ENCODE measurements around the gene STAC.
"Not testable (repeated sequence)": the region's sequence is repeated elsewhere in the genome, so short reads cannot be mapped to it uniquely, and the experiment has no call there.

STAC gene

DNA sequence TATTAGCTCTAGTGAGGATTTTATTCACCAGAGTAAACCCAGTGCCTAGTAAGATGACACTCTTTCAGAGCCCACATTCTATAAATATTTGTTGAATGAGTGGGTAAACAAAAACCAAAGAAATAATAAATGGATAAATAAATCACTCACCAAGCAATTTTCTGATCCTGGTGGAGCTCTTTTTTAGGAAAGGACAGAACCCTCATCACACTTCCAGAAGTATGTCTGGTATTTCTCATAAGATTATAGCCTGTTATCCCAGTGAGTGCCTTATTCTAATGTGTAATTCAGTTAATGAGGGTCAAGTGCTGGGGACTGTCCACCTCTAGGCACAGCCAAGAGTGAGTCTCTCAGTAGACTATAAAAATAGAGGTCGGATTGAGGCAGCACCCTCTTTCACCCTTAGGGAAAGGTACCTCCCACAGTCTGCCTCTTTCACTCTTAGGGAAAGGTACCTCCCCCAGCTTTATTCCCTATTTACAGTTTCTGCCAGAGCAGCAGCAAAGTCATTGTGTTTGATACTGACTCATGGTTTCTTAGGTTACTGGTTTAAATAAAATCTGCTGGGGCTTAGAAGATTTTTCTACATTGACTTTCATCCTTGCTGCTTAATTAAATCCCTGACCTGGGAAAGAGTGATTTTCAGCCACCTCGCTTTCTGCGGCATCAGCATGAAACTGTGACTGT, 145.0 kb downstream of the STAC start:
- no peak for DNase-seq

DNA sequence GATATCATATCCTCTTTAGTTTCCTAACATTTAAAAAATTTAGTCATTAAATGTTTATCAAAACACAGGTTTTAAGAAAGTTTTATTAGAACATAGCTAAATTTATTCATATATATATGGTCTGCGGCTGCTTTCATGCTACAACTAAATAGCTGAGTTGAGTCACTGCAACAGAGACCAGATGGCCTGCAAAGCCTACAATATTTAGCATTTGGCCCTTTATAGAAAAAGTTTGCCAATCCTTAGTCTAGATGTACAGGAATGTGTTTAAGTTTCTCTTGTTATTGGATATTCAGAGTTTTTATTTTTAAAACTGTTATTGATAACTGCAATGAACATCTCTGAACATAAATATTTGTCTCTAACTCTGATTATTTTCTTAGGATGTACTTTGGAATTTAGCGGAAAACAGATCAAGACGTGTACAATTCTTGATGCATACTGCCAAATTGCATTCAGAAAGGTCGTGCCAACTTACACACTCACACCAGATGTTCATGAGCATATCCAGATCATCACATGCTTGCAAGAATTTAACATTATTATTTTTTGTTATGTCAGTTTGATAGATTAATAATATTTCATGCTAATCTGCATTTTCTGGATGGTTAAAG, 157.9 kb downstream of the STAC start:
- DNase-seq, result no peak

DNA sequence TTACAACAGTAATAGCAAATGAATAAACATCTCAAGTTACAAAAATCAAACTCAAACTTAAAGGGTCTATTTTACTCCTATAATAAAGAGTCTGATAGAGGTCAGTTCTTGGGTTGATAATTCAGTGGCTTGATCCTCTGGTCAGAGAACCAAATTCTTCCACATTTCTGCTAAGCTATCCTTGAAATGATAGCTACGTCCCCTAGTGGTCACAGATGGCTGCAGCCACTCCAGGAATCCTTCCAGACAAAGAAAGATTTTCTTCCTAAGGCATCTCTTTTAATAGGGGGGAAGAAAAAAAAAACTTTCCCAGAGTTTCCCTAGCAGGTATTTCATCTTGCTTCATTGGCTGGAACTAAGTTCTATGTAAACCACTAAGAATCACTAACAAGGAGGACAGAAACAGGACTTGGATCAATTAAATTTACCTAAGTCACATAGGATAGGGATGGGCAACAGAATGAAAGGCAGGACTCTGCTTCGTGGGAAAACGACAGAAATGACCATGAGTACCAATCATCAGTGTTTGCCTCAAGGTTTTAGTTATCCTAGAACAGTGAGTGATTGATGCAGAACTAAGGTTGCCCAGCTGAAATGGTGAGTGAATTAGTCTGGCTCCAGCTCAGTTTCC, 160.7 kb downstream of the STAC start:
- no peak for DNase-seq

DNA sequence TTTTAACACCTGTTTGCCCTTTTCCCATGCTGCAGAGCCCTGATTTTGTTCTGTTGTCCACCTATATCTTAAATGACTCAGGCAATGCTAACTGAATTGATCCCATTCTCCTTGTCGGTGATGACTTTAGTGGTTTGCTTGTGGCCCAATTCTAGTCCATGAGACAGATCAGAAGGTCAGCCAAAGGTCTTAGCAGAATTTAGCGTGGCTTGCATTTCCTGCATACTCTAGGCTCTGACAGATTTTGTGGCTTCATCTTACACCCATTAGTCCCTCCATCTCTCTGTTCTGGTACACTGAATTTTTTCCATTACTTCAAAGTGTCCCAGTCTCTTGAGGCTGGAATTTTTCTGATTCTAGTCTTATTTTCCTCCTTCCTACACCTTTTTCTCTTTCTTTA, 161.9 kb downstream of the STAC start:
- no peak for DNase-seq

DNA sequence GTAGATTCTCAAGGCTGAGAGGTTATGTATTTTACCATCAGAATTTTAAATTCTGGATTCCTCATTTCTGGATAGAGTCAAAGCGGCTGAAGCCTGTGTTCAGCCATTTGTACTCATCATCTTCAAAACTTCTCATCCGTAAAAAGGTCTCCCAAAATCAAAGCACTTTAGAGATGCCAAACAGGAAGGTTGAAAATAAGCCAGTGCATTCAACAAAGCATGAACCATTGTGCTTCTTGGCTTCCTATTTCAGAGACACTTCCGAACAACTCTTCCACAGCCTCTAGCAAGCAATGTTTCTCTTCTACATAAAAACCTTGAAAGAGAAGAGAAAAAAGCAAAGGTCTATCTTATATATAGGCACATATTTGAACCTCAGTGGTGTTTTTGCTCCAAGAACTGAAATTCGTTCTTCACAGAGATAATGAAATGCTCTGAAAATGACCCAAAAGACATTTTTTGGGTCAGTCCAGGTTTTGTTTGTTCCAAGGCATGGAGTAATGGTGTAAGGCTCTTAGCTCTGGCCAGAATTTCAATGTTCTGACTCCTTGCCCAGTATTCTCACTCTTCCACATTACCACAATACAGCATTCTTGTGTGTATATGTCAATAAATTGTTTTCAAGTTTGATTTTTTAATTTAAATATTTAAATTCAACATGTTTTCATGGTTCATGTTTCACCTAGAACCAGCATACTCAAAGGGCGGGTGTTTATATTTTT, 163.1 kb downstream of the STAC start:
- no peak for DNase-seq

DNA sequence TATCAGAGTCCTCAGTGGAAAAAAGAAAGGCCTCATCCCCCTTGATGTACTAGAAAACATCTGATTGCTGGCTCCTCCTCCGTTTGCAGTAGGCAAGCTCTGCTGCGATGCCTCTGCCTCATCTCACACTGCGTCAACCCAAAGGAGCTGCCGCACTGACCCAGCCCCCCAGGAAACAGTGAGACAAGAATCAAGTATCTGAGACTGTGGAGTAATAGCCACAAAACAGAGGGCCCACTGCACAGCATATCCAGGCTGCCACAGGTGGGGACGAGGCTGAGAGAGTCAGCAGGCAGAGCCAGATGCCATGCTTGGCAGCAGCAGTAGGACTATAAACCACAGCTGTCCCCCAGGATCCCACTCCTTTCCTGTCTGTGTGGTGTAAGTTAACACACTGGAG, 165.9 kb downstream of the STAC start:
- no peak for DNase-seq

DNA sequence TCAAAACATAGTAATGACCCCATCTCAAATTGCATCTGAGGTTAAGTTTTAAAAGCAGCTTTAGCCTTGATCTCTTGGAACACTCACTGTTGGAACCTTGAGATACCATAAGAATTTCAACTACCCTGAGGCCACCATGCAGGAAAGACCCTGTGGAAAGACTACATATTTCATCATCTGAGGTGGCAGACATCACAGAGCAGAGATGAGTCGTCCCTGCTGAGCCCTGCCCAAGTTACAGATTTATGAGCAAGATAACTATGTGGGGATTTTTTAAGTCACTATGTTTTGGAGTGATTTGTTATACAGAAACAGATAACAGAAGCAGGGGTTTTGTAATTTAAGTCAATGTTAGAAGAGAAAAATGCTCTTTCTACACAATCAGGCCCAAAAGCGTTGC, 168.4 kb downstream of the STAC start:
- no peak for DNase-seq

DNA sequence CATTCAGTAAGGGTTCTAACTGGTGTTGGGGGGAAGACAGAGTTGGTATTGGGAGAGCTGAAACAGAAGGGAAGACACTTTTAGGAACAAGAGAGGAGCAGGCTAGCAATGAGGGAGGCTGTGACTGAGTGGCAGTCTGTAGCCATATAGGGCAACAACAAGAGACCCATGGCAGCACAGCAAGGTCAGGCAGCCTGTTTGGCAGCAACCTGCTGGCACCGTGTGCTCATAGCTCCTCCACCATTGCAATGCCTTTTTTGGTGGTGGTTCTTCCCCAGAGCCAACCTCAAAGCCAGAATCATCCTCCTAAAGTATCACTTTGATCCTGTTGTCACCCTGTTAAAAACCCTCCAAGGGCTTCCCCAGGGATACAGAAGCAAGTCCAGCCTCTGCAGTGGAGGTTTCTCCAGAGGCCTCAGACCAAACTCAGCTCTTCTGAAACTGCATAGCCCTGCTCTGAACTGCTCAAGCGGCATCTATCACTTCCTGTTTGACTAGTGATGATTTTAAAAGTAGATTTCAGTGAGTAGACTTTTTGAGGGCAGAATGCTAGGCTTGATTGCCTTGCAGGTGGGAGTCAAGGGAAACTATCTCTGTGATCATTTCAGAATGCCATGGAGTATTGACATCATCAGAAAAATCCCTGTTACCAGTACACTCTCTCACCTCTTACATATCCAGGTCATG, 176.9 kb downstream of the STAC start:
- DNase-seq, result no peak

DNA sequence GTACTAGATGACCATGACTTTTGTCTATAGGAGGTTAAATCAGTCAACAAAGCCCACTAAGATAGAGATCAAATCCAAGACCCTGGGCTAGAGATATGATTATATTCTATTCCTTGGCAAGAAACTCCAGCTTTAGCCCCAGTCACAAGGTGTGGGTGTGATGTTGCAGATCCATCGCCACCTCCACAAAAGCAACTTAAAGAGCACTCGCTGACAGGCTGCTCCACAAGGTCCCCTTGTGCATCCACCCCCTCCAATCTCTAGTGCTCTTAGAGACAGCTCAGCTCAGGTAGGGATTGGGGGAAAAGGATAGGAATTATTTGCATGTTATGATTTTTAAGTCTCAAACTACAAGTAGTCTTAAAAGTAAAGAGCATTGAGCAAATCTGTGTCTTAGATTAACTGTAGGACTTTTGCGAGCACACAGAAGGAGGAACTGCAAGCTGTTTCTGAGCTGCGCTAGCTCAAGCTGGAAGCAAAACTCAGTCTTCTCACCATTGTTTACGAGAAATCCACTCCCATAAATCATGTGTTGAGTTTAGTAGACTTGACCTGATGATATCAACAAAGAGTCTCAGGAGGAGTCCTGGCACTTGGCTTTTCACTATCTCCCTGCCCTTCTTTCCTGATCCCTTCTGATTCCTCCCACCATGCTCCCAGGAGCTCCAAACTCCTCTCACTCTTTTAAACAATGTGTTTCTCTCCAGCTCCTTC, 177.6 kb downstream of the STAC start:
- DNase-seq, result no peak

DNA sequence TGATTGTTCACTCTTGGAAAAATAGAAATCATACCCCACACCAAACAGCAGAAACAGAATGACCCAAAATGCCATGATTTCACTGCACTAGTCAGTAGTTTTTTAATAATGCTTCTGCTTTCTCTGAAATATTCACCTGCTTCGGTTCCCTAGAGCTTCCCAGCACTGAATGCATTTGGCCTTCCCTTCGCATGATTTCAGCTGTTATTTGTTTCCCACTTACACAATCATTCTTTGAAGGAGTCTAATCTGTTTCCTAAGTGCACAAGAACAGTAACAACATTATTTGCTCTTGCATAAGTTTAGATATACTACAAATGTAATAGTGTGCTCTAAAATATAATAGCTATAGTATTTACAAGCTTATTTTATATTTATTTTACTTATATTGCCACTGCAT, 178.7 kb downstream of the STAC start:
- no peak for DNase-seq

DNA sequence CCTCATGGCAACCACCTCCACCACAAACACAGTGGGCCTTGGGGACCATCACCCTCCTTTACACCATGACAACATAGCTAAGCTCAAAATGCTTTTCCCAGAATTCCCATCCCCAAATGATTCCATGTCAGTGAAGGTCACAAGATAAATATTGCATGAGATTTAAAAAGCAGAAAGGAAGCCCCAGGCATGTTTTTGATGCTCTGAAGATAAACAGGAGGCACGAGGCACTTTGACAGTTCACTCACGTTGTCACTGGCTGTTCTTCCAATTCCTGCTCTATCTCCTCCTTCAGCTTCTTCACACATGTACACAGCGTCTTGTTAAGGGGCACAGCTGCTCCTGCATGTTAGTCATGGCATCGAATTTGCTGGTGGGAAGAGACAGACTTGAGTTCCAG, 180.4 kb downstream of the STAC start:
- no peak for DNase-seq

DNA sequence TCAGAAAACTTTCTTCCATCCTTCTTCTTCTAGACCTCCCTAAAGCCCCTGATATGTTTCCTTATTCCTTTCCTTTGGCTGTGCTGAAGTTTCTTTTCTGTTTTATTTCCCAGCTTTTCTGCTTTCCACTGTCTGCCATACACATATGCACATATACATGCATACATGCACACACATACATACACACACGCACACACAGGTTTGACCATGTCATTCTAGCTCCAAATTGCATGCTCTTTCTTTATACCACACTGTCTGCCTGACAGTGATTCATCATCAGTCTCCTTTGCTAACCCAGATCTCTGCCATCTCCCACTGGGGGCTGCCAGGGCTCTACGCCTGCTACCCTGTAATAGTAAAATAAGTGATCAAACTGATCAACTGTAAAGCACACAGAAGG, 181.3 kb downstream of the STAC start:
- no peak for DNase-seq

DNA sequence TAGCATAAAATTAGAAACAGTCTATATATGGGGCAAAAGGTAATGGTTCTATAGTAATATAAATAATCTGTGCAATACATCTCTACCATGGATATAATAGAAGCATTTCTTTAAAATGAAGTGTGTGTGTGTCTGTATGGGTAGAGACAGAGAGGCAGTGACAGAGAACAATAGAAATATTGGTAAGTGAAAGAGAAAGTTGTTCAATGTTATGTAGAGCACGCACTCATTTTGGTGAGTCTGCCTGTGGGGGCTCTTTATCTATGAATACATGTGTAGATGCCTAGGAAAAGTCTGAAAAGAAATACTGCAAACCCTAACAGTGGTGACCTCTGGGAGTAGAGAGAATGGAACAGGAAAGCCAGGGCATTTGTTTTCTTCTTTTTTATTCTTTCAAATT, 182.6 kb downstream of the STAC start:
- DNase-seq, result no peak

DNA sequence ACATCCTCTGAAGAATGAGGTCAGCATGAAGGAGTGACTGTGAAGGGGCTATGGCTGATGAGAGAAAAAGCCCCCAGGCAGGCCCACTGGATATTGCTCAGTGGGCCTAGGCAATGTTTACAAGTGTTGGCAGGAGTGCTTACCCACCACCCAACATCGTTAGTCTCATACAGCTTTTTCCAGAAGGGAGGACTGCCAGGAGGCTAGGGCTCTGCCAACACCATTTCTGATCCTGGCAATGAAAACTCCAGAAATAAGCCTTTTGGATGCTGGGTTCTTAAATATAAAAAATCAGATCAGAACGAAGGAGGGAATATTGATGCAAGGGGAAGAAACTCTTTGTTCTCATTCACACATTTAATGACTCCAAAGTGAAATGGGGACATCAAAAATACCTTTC, 194.9 kb downstream of the STAC start:
- DNase-seq, result no peak

DNA sequence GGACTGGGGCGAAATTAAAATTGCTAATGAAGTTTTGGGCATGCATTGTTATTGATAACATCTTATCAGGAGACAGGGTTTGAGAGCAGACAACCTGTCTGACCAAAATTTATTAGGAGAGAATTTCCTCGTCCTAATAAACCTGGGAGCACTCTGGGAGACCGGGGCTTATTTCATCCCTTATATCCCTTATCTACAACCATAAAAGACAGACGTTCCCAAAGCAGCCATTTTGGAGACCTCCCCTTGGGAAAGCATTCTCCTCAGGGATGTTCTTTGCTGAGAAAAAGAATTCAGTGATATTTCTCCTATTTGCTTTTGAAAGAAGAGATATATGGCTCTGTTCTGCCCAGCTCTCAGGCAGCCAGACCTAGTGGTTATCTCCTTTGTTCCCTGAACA, 198.1 kb downstream of the STAC start:
- DNase-seq, result not testable (repeated sequence)

DNA sequence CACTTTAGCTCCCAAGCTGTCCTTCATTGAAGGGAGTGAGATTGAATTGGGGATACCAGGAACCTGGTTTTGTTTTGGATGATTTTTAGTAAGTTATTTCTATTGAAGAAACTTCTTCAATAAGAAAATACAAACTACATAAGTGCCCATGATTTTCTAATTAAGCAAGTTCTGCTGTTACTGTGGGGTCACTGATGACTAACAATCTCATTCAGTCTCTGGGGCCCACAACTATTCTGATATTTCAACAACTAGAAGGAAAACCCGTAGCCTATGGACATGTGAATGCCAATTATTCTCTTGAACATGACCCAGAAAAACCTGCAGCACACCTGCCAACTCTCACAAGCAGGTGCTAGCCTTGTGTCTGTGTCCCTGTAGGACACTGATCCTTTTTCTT, 199.4 kb downstream of the STAC start:
- no peak for DNase-seq

DNA sequence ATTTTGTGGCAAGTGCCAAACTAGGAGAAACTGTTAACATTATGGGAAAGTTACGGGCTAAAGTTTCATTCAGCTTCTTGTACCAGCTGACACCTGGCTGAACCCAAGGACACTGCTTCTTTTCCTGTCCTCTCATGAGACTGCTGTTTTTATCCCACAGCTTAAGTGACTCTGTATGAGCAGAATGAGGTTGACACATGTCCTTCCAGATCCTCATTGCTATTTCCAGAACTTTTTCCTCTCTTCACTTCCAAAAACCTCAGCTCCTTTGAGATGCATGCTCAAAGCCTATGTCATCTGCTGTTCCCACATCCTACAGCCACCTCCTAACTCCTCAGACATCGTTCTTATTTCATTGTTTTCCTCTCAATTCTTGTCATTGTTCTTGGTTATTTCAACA, 200.4 kb downstream of the STAC start:
- DNase-seq, result no peak

DNA sequence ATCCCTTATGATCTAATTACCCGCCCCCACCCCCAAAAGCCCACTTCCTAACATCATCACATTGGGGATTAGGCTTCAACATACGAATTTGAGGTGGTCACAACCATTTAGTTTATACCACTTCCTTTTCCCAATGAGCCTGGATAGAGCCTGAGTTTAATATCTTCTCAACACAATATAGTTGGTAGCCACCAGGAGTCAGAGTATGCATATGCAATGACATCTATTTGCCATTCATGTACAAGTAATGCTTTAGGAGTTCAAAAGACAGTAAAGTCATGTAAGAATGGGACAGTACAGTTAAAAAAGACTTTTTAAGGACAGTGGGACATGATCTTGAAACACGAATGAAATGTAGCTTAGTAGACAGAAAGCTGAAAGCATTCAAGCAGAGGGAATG, 211.7 kb downstream of the STAC start:
- DNase-seq, result no peak

DNA sequence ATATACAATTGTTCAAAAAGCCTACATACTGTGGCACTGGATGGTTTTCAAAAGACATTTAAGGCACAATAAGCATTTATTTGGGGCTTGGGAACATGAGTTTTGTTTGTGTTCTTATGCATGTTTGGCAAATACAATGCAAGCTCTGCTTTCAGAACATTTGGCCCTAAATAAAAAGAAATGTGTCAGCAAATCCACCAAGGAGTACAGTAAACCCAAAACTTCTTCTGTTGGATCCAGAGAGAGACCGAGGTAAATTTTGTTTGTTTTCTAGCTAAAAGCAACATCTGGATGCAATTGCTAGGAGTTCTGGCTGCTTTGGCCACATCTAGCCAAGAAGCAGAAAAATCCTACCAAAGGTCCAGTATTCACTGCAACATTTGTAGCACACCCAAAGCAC, 215.2 kb downstream of the STAC start:
- no peak for DNase-seq

DNA sequence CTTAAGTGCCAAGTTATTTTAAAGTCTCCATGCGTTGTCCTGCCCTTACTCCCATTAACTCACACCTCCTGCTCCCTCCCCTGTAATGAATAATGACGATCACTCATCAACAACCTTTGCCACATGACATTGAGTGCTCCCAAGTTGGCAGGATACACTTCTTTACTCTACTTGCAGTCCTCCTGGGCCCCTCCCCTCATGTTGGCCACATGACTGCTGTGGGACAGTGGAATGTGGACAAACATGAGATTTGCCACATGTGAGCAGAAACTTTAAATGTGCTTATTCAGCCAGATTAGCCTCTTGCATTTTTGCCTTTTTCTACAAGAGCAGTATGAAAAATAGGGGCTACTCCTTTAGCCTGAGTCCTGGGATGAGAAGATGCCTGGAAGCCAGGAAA, 216.1 kb downstream of the STAC start:
- no peak for DNase-seq

DNA sequence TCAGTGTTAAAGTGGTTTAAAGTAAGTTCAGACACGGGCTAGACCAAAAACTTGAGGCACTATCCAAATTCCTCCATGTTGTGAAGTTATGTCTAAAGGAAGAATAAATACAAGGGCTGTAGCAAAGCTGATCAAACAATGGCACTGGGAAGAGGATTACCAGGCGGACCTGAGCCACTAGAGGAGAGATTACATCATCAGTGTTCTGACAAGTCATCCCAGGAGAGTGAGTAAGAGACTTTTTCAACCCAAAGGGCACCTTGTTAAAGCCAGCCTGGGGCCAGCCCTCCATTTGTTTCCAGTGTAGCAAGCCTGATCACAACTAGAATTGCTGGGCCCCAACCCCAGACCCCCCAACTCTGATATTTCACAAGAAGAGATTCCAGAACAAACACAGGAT, 217.1 kb downstream of the STAC start:
- no peak for DNase-seq
